GM23338 (cell line): ENCODE data around the gene ZBTB7C. TPM values are rescaled to one million over a fixed set of nuclear protein-coding genes. Genes with fewer than 3 reads are reported as not detected.

ENCODE experiments used
- ATAC-seq: fragments of 200-7000 bp; cut with Tn5 transposase; 3 replicates; pipeline ENCODE4 v1.9.1; 2020
- DNase-seq: peaks from one replicate; pipeline ENCODE4 v3.0.0-alpha.2; 2015; ENCODE audit warnings: low spot score
- H2AFZ ChIP-seq: fragments of 200-600 bp; sonication (generic); 2 replicates; pipeline ENCODE4 v1.8.0; 2016; ENCODE audit warnings: antibody characterized with exemption, mild to moderate bottlenecking, moderate library complexity
- H3F3A ChIP-seq: fragments of 200-600 bp; sonication (generic); replicated peaks from 2 replicates; pipeline ENCODE4 v1.8.0; 2017; ENCODE audit warnings: antibody characterized with exemption, mixed run types, low read depth
- H3K27ac ChIP-seq: fragments of 200-600 bp; sonication (generic); 2 replicates; pipeline ENCODE4 v1.6.1; 2016; ENCODE audit warnings: low read depth
- H3K27me3 ChIP-seq: fragments of 200-600 bp; sonication (generic); 2 replicates; pipeline ENCODE4 v1.8.0; 2016; ENCODE audit warnings: mild to moderate bottlenecking, mixed run types, moderate library complexity; ENCODE audit not compliant: insufficient read depth
- H3K36me3 ChIP-seq: fragments of 200-600 bp; sonication (generic); 2 replicates; pipeline ENCODE4 v1.8.0; 2016; ENCODE audit warnings: mild to moderate bottlenecking; ENCODE audit not compliant: insufficient read depth
- H3K4me1 ChIP-seq: fragments of 200-600 bp; sonication (generic); 2 replicates; pipeline ENCODE4 v1.8.0; 2016; ENCODE audit warnings: mild to moderate bottlenecking, moderate library complexity; ENCODE audit not compliant: insufficient read depth
- H3K4me2 ChIP-seq: fragments of 200-600 bp; sonication (generic); 2 replicates; pipeline ENCODE4 v1.7.1; 2017; ENCODE audit warnings: mixed run types
- H3K4me3 ChIP-seq: fragments of 200-600 bp; sonication (generic); 2 replicates; pipeline ENCODE4 v1.6.1; 2016; ENCODE audit warnings: mixed run types
- H3K79me2 ChIP-seq: fragments of 200-600 bp; sonication (generic); replicated peaks from 2 replicates; pipeline ENCODE4 v1.8.0; 2017; ENCODE audit warnings: mild to moderate bottlenecking; ENCODE audit not compliant: insufficient read depth
- H3K9me2 ChIP-seq: fragments of 200-600 bp; sonication (generic); 2 replicates; pipeline ENCODE4 v1.8.0; 2017; ENCODE audit not compliant: insufficient read depth
- H4K20me1 ChIP-seq: fragments of 200-600 bp; sonication (generic); replicated peaks from 2 replicates; pipeline ENCODE4 v1.8.0; 2017; ENCODE audit warnings: mild to moderate bottlenecking; ENCODE audit not compliant: insufficient read depth
- H3K27ac Mint-ChIP-seq: 2 replicates; pipeline ENCODE4 v1.8.0; 2020; ENCODE audit warnings: inconsistent platforms, mild to moderate bottlenecking, moderate library complexity, mixed read lengths
- H3K27me3 Mint-ChIP-seq: 3 replicates; pipeline ENCODE4 v1.8.0; 2022; ENCODE audit warnings: low read depth, mild to moderate bottlenecking, moderate library complexity, mixed read lengths, inconsistent platforms; ENCODE audit not compliant: insufficient read depth, poor library complexity
- H3K36me3 Mint-ChIP-seq: 3 replicates; pipeline ENCODE4 v1.8.0; 2021; ENCODE audit warnings: low read depth, mild to moderate bottlenecking, inconsistent platforms, moderate library complexity, mixed read lengths
- H3K4me1 Mint-ChIP-seq: 3 replicates; pipeline ENCODE4 v1.8.0; 2020; ENCODE audit warnings: mild to moderate bottlenecking, inconsistent platforms, mixed read lengths
- H3K4me3 Mint-ChIP-seq: 3 replicates; pipeline ENCODE4 v1.8.0; 2021; ENCODE audit warnings: moderate library complexity, mild to moderate bottlenecking, inconsistent platforms, mixed read lengths
- H3K9me3 Mint-ChIP-seq: 3 replicates; pipeline ENCODE4 v1.8.0; 2020; ENCODE audit warnings: moderate library complexity, mild to moderate bottlenecking, inconsistent platforms, mixed read lengths
- CREB1 ChIP-seq: fragments of 250-450 bp; sonication (Bioruptor Pico); IDR thresholded peaks from 2 replicates; pipeline ENCODE4 v1.5.0; 2020; ENCODE audit warnings: low read depth, mild to moderate bottlenecking, moderate library complexity
- EZH2 ChIP-seq: fragments of 200-600 bp; sonication (generic); IDR thresholded peaks from one replicate; pipeline ENCODE4 v1.8.0; 2017; ENCODE audit warnings: antibody characterized with exemption, mild to moderate bottlenecking, low read depth; ENCODE audit not compliant: unreplicated experiment
- EZH2phosphoT487 ChIP-seq: fragments of 200-600 bp; sonication (generic); IDR thresholded peaks from one replicate; pipeline ENCODE4 v1.8.1; 2018; ENCODE audit warnings: antibody characterized with exemption; ENCODE audit not compliant: unreplicated experiment
- JUNB ChIP-seq: IDR thresholded peaks from one replicate; pipeline ENCODE4 v1.6.1; 2016; ENCODE audit warnings: antibody characterized with exemption; ENCODE audit not compliant: unreplicated experiment
- NANOG ChIP-seq: IDR thresholded peaks from 2 replicates; pipeline ENCODE4 v1.6.1; 2016; ENCODE audit warnings: antibody characterized with exemption, borderline replicate concordance
- POLR2AphosphoS5 ChIP-seq: IDR thresholded peaks from 2 replicates; pipeline ENCODE4 v1.6.1; 2016; ENCODE audit warnings: antibody characterized with exemption, low read depth
- STAT1 ChIP-seq: IDR thresholded peaks from one replicate; pipeline ENCODE4 v1.6.1; 2016; ENCODE audit warnings: antibody characterized with exemption; ENCODE audit not compliant: unreplicated experiment
- ZNF114 ChIP-seq: fragments of 250-450 bp; sonication (Bioruptor Pico); IDR thresholded peaks from 2 replicates; pipeline ENCODE4 v1.5.0; 2020; ENCODE audit warnings: mild to moderate bottlenecking, moderate library complexity
- ZNF331 ChIP-seq: fragments of 250-450 bp; sonication (Bioruptor Pico); IDR thresholded peaks from 2 replicates; pipeline ENCODE4 v1.5.0; 2020; ENCODE audit warnings: low read depth, mild to moderate bottlenecking, moderate library complexity
- polyA plus RNA-seq: library from polyadenylated mRNA; unstranded; fragments of >200 nt; fragmentation: Nextera tagmentation; extraction: Ambion mirVana; gene quantifications from 2 replicates; pipeline ENCODE4 v1.2.1, GENCODE V29; 2016
- total RNA-seq: library from RNA; depleted of rRNA; stranded (reverse); fragments of >200 nt; shearing (Covaris generic); gene quantifications from 2 replicates; pipeline ENCODE4 v1.2.3, GENCODE V29; 2014
- TF ChIP-seq, protein P1 (sequence below), 2 experiments: fragments of 200-600 bp in 1 of 2; sonication (generic) in 1 of 2; conservative IDR thresholded peaks; 2 replicates each; pipeline versions ENCODE4 v1.5.1 to v1.6.1; 2016 to 2017; ENCODE audit warnings: antibody characterized with exemption in 2 of 2, low read depth in 2 of 2, mild to moderate bottlenecking in 2 of 2, moderate library complexity in 1 of 2
- TF ChIP-seq, protein P2 (sequence below): IDR thresholded peaks from one replicate; pipeline ENCODE4 v1.6.1; 2018; ENCODE audit warnings: antibody characterized with exemption; ENCODE audit not compliant: unreplicated experiment
- TF ChIP-seq, protein P3 (sequence below): IDR thresholded peaks from 2 replicates; pipeline ENCODE4 v1.6.1; 2016; ENCODE audit warnings: antibody characterized with exemption
- TF ChIP-seq, protein P4 (sequence below): fragments of 250-450 bp; sonication (Bioruptor Pico); IDR thresholded peaks from 2 replicates; pipeline ENCODE4 v1.5.0; 2020; ENCODE audit warnings: mild to moderate bottlenecking, moderate library complexity

ZBTB7C gene
- total and polyA plus RNA-seq, 2 experiments from 2014 or later: 0.03 to 0.14 TPM

GRCh38 chr18:48036641-48037421 is 372.4 kb downstream of the ZBTB7C start:
- Histone ChIP-seq H3K4me3 (no peak overlapping the region), H3K4me1 (no peaks in the 10 kb centered on the region), H3F3A (no peaks in the 10 kb centered on the region), H3K9me2 (no peaks in the 10 kb centered on the region), H3K4me2 (no peak overlapping the region), H3K27ac (no peak overlapping the region), H3K27me3 (no peaks in the 10 kb centered on the region), H4K20me1 (no peaks in the 10 kb centered on the region), H3K79me2 (no peaks in the 10 kb centered on the region), H2AFZ (no peak overlapping the region), H3K36me3 (no peaks in the 10 kb centered on the region)
- H3K9me3 Mint-ChIP-seq: no peaks in the 10 kb centered on the region
- H3K4me1 Mint-ChIP-seq: peaks cover 3% of the 10 kb centered on the region; the same call in 1 of the 3 replicates
- DNase-seq: no peak
- H3K36me3 Mint-ChIP-seq: no peaks in the 10 kb centered on the region
- H3K27me3 Mint-ChIP-seq: peaks cover 6% of the 10 kb centered on the region
- H3K27ac Mint-ChIP-seq: no peak overlapping the region
- TF ChIP-seq, protein P1, sequence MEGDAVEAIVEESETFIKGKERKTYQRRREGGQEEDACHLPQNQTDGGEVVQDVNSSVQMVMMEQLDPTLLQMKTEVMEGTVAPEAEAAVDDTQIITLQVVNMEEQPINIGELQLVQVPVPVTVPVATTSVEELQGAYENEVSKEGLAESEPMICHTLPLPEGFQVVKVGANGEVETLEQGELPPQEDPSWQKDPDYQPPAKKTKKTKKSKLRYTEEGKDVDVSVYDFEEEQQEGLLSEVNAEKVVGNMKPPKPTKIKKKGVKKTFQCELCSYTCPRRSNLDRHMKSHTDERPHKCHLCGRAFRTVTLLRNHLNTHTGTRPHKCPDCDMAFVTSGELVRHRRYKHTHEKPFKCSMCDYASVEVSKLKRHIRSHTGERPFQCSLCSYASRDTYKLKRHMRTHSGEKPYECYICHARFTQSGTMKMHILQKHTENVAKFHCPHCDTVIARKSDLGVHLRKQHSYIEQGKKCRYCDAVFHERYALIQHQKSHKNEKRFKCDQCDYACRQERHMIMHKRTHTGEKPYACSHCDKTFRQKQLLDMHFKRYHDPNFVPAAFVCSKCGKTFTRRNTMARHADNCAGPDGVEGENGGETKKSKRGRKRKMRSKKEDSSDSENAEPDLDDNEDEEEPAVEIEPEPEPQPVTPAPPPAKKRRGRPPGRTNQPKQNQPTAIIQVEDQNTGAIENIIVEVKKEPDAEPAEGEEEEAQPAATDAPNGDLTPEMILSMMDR (conservative IDR thresholded peaks at IDR 0.05; ENCODE audit: low read depth in 2 of 2): no peak
- TF ChIP-seq ZNF114 (CRISPR knock-in tag): no peak
- TF ChIP-seq ZNF331: no peak
- TF ChIP-seq EZH2phosphoT487: no peak
- no peak for TF ChIP-seq CREB1 (CRISPR knock-in tag)
- no peak for TF ChIP-seq POLR2AphosphoS5
- TF ChIP-seq, protein P2, sequence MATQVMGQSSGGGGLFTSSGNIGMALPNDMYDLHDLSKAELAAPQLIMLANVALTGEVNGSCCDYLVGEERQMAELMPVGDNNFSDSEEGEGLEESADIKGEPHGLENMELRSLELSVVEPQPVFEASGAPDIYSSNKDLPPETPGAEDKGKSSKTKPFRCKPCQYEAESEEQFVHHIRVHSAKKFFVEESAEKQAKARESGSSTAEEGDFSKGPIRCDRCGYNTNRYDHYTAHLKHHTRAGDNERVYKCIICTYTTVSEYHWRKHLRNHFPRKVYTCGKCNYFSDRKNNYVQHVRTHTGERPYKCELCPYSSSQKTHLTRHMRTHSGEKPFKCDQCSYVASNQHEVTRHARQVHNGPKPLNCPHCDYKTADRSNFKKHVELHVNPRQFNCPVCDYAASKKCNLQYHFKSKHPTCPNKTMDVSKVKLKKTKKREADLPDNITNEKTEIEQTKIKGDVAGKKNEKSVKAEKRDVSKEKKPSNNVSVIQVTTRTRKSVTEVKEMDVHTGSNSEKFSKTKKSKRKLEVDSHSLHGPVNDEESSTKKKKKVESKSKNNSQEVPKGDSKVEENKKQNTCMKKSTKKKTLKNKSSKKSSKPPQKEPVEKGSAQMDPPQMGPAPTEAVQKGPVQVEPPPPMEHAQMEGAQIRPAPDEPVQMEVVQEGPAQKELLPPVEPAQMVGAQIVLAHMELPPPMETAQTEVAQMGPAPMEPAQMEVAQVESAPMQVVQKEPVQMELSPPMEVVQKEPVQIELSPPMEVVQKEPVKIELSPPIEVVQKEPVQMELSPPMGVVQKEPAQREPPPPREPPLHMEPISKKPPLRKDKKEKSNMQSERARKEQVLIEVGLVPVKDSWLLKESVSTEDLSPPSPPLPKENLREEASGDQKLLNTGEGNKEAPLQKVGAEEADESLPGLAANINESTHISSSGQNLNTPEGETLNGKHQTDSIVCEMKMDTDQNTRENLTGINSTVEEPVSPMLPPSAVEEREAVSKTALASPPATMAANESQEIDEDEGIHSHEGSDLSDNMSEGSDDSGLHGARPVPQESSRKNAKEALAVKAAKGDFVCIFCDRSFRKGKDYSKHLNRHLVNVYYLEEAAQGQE: no peak
- TF ChIP-seq JUNB: no peak
- TF ChIP-seq STAT1: no peak
- TF ChIP-seq, protein P3, sequence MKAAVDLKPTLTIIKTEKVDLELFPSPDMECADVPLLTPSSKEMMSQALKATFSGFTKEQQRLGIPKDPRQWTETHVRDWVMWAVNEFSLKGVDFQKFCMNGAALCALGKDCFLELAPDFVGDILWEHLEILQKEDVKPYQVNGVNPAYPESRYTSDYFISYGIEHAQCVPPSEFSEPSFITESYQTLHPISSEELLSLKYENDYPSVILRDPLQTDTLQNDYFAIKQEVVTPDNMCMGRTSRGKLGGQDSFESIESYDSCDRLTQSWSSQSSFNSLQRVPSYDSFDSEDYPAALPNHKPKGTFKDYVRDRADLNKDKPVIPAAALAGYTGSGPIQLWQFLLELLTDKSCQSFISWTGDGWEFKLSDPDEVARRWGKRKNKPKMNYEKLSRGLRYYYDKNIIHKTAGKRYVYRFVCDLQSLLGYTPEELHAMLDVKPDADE: no peak
- TF ChIP-seq EZH2: no peak
- no peak for TF ChIP-seq NANOG
- TF ChIP-seq, protein P4, sequence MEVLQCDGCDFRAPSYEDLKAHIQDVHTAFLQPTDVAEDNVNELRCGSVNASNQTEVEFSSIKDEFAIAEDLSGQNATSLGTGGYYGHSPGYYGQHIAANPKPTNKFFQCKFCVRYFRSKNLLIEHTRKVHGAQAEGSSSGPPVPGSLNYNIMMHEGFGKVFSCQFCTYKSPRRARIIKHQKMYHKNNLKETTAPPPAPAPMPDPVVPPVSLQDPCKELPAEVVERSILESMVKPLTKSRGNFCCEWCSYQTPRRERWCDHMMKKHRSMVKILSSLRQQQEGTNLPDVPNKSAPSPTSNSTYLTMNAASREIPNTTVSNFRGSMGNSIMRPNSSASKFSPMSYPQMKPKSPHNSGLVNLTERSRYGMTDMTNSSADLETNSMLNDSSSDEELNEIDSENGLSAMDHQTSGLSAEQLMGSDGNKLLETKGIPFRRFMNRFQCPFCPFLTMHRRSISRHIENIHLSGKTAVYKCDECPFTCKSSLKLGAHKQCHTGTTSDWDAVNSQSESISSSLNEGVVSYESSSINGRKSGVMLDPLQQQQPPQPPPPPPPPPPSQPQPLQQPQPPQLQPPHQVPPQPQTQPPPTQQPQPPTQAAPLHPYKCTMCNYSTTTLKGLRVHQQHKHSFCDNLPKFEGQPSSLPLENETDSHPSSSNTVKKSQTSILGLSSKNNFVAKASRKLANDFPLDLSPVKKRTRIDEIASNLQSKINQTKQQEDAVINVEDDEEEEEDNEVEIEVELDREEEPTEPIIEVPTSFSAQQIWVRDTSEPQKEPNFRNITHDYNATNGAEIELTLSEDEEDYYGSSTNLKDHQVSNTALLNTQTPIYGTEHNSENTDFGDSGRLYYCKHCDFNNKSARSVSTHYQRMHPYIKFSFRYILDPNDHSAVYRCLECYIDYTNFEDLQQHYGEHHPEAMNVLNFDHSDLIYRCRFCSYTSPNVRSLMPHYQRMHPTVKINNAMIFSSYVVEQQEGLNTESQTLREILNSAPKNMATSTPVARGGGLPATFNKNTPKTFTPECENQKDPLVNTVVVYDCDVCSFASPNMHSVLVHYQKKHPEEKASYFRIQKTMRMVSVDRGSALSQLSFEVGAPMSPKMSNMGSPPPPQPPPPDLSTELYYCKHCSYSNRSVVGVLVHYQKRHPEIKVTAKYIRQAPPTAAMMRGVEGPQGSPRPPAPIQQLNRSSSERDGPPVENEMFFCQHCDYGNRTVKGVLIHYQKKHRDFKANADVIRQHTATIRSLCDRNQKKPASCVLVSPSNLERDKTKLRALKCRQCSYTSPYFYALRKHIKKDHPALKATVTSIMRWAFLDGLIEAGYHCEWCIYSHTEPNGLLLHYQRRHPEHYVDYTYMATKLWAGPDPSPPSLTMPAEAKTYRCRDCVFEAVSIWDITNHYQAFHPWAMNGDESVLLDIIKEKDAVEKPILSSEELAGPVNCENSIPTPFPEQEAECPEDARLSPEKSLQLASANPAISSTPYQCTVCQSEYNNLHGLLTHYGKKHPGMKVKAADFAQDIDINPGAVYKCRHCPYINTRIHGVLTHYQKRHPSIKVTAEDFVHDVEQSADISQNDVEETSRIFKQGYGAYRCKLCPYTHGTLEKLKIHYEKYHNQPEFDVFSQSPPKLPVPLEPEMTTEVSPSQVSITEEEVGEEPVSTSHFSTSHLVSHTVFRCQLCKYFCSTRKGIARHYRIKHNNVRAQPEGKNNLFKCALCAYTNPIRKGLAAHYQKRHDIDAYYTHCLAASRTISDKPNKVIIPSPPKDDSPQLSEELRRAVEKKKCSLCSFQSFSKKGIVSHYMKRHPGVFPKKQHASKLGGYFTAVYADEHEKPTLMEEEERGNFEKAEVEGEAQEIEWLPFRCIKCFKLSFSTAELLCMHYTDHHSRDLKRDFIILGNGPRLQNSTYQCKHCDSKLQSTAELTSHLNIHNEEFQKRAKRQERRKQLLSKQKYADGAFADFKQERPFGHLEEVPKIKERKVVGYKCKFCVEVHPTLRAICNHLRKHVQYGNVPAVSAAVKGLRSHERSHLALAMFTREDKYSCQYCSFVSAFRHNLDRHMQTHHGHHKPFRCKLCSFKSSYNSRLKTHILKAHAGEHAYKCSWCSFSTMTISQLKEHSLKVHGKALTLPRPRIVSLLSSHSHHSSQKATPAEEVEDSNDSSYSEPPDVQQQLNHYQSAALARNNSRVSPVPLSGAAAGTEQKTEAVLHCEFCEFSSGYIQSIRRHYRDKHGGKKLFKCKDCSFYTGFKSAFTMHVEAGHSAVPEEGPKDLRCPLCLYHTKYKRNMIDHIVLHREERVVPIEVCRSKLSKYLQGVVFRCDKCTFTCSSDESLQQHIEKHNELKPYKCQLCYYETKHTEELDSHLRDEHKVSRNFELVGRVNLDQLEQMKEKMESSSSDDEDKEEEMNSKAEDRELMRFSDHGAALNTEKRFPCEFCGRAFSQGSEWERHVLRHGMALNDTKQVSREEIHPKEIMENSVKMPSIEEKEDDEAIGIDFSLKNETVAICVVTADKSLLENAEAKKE (CRISPR knock-in tag): no peak
- no peak overlapping the region for H3K4me3 Mint-ChIP-seq
- no peak for ATAC-seq
